ENCODE results near the gene ACTG2. TPM values are rescaled to one million over a fixed set of nuclear protein-coding genes. Genes with fewer than 3 reads are reported as not detected.
"Not testable (repeated sequence)": the region's sequence is repeated elsewhere in the genome, so short reads cannot be mapped to it uniquely, and the experiment has no call there.

Gene ACTG2
- total RNA-seq, 2 experiments from 2014 or later = not detected

- H3K4me3 Mint-ChIP-seq = peak overlapping the region; percentile 42
- H3K9me3 Mint-ChIP-seq = no peaks in the 10 kb centered on the region
- peak; percentile 64 for DNase-seq
- POLR2A ChIA-PET = no interaction called here
- CTCF ChIA-PET = interaction anchor here (0.6 to 2.2 kb wide), 8 partner anchors 10 to 217 kb away, joined by 3 to 7 read pairs (median 4); no protein-coding TSS in a partner anchor
- no peaks in the 10 kb centered on the region for H3K27me3 Mint-ChIP-seq
- H3K36me3 Mint-ChIP-seq (ENCODE audit: low read depth) = no peaks in the 10 kb centered on the region
- H3K27ac Mint-ChIP-seq = peak overlapping the region; percentile 87
- peaks cover 44% of the 10 kb centered on the region for H3K4me1 Mint-ChIP-seq
These were observed 3.8 kb downstream of the ACTG2 start for GRCh38 chr2:73896362-73897239.

- POLR2A ChIA-PET = no interaction called here
- DNase-seq = no peak
- H3K9me3 Mint-ChIP-seq = no peaks in the 10 kb centered on the region
- no peak overlapping the region for H3K4me3 Mint-ChIP-seq
- CTCF ChIA-PET = interaction anchor here (0.6 to 2.2 kb wide), 5 partner anchors 11 to 217 kb away, joined by 3 to 7 read pairs (median 4); no protein-coding TSS in a partner anchor
- no peaks in the 10 kb centered on the region for H3K36me3 Mint-ChIP-seq (ENCODE audit: low read depth)
- peaks cover 50% of the 10 kb centered on the region for H3K4me1 Mint-ChIP-seq
- peak overlapping the region; percentile 87 for H3K27ac Mint-ChIP-seq
- H3K27me3 Mint-ChIP-seq = peaks cover 2% of the 10 kb centered on the region
These were observed 4.4 kb downstream of the ACTG2 start for GRCh38 chr2:73897240-73897583.

- Mint-ChIP-seq H3K27me3 (peaks cover 2% of the 10 kb centered on the region), H3K36me3 (ENCODE audit: low read depth) (no peaks in the 10 kb centered on the region), H3K27ac (no peak overlapping the region), H3K4me1 (peaks cover 54% of the 10 kb centered on the region), H3K4me3 (no peak overlapping the region), H3K9me3 (no peaks in the 10 kb centered on the region)
- ChIA-PET CTCF (no interaction called here), POLR2A (no interaction called here)
- DNase-seq = no peak
These were observed 5.1 kb downstream of the ACTG2 start for GRCh38 chr2:73897934-73898333.

- DNase-seq = no peak
- H3K9me3 Mint-ChIP-seq = no peaks in the 10 kb centered on the region
- no peak overlapping the region for H3K4me3 Mint-ChIP-seq
- POLR2A ChIA-PET = interaction anchor here (0.7 kb wide), 1 partner anchor 44 kb away, joined by 3 read pairs; no protein-coding TSS in a partner anchor
- H3K4me1 Mint-ChIP-seq = peaks cover 42% of the 10 kb centered on the region
- CTCF ChIA-PET = interaction anchor here (1.0 to 2.6 kb wide), 2 partner anchors 9 kb away, joined by 3 to 7 read pairs; no protein-coding TSS in a partner anchor
- peaks cover 2% of the 10 kb centered on the region for H3K27me3 Mint-ChIP-seq
- no peaks in the 10 kb centered on the region for H3K36me3 Mint-ChIP-seq (ENCODE audit: low read depth)
- no peak overlapping the region for H3K27ac Mint-ChIP-seq
These were observed 7.1 kb downstream of the ACTG2 start for GRCh38 chr2:73899801-73900336.

- peaks cover 29% of the 10 kb centered on the region for H3K4me1 Mint-ChIP-seq
- DNase-seq = no peak
- no peak overlapping the region for H3K27ac Mint-ChIP-seq
- H3K36me3 Mint-ChIP-seq (ENCODE audit: low read depth) = no peaks in the 10 kb centered on the region
- POLR2A ChIA-PET = no interaction called here
- CTCF ChIA-PET = interaction anchor here (2.6 kb wide), 1 partner anchor 10 kb away, joined by 7 read pairs; no protein-coding TSS in a partner anchor
- H3K9me3 Mint-ChIP-seq = no peaks in the 10 kb centered on the region
- H3K27me3 Mint-ChIP-seq = peaks cover 2% of the 10 kb centered on the region
- no peak overlapping the region for H3K4me3 Mint-ChIP-seq
These were observed 8.3 kb downstream of the ACTG2 start for GRCh38 chr2:73901143-73901542.

GRCh38 chr2:73902284-73902683 lies 9.5 kb downstream of the ACTG2 start:
- H3K27ac Mint-ChIP-seq = no peak overlapping the region
- H3K27me3 Mint-ChIP-seq = peaks cover 2% of the 10 kb centered on the region
- H3K4me1 Mint-ChIP-seq = peaks cover 17% of the 10 kb centered on the region
- no peak overlapping the region for H3K4me3 Mint-ChIP-seq
- no peaks in the 10 kb centered on the region for H3K9me3 Mint-ChIP-seq
- no peak for DNase-seq
- ChIA-PET POLR2A (interaction anchor here (0.6 kb wide), 1 partner anchor 28 kb away, joined by 5 read pairs; no protein-coding TSS in a partner anchor), CTCF (interaction anchor here (2.0 kb wide), 1 partner anchor 85 kb away, joined by 4 read pairs; no protein-coding TSS in a partner anchor)
- no peaks in the 10 kb centered on the region for H3K36me3 Mint-ChIP-seq (ENCODE audit: low read depth)

GRCh38 chr2:73903313-73903712 lies 10.5 kb downstream of the ACTG2 start:
- Mint-ChIP-seq H3K27ac (no peak overlapping the region), H3K4me1 (peaks cover 15% of the 10 kb centered on the region), H3K9me3 (no peaks in the 10 kb centered on the region), H3K36me3 (ENCODE audit: low read depth) (no peaks in the 10 kb centered on the region), H3K27me3 (peaks cover 2% of the 10 kb centered on the region), H3K4me3 (no peak overlapping the region)
- ChIA-PET POLR2A (no interaction called here), CTCF (interaction anchor here (2.0 kb wide), 1 partner anchor 84 kb away, joined by 4 read pairs; no protein-coding TSS in a partner anchor)
- DNase-seq = no peak

- H3K9me3 Mint-ChIP-seq; DNase-seq; H3K27me3 Mint-ChIP-seq; H3K4me3 Mint-ChIP-seq; H3K36me3 Mint-ChIP-seq (ENCODE audit: low read depth); H3K27ac Mint-ChIP-seq; POLR2A ChIA-PET: not testable (repeated sequence)
- peaks cover 15% of the 10 kb centered on the region for H3K4me1 Mint-ChIP-seq
- CTCF ChIA-PET = interaction anchor here (1.2 to 2.0 kb wide), 2 partner anchors 83 to 294 kb away, joined by 3 to 4 read pairs; partner anchors contain the start of gene MTHFD2
These were observed 11.3 kb downstream of the ACTG2 start for GRCh38 chr2:73903949-73904613.

- Mint-ChIP-seq H3K36me3 (ENCODE audit: low read depth) (no peaks in the 10 kb centered on the region), H3K4me1 (peaks cover 15% of the 10 kb centered on the region), H3K9me3 (no peaks in the 10 kb centered on the region), H3K27me3 (peaks cover 2% of the 10 kb centered on the region), H3K4me3 (no peak overlapping the region), H3K27ac (no peak overlapping the region)
- DNase-seq = no peak
- ChIA-PET CTCF (interaction anchor here (1.2 kb wide), 1 partner anchor 294 kb away, joined by 3 read pairs; the partner anchor contains the start of gene MTHFD2), POLR2A (no interaction called here)
These were observed 12.1 kb downstream of the ACTG2 start for GRCh38 chr2:73904952-73905351.

GRCh38 chr2:73906847-73907505 lies 14.2 kb downstream of the ACTG2 start:
- Mint-ChIP-seq H3K27ac (no peak overlapping the region), H3K9me3 (no peaks in the 10 kb centered on the region), H3K4me3 (no peak overlapping the region), H3K4me1 (peaks cover 9% of the 10 kb centered on the region), H3K36me3 (ENCODE audit: low read depth) (no peaks in the 10 kb centered on the region), H3K27me3 (no peaks in the 10 kb centered on the region)
- ChIA-PET CTCF (interaction anchor here (1.0 to 1.3 kb wide), 4 partner anchors 10 to 241 kb away, joined by 3 to 6 read pairs (median 5); partner anchors contain the start of gene BOLA3), POLR2A (no interaction called here)
- DNase-seq = no peak

- POLR2A ChIA-PET = no interaction called here
- H3K27ac Mint-ChIP-seq = no peak overlapping the region
- peaks cover 3% of the 10 kb centered on the region for H3K4me1 Mint-ChIP-seq
- H3K27me3 Mint-ChIP-seq = no peaks in the 10 kb centered on the region
- H3K36me3 Mint-ChIP-seq (ENCODE audit: low read depth) = no peaks in the 10 kb centered on the region
- H3K9me3 Mint-ChIP-seq = no peaks in the 10 kb centered on the region
- H3K4me3 Mint-ChIP-seq = no peak overlapping the region
- CTCF ChIA-PET = interaction anchor here (0.6 to 4.8 kb wide), 14 partner anchors 9 to 346 kb away, joined by 3 to 25 read pairs (median 4); partner anchors contain the start of genes BOLA3 and MOB1A
- peak; percentile 58 for DNase-seq
These were observed 15.1 kb downstream of the ACTG2 start for GRCh38 chr2:73907840-73908452.

Data from activated CD4-positive, alpha-beta T cell treated with anti-CD3 and anti-CD28 coated beads, Interleukin-2, amount 10 ng/mL, durations not matched to agents 7 days and 5 days (primary cell).